Endothelial cell (in vitro differentiated cells): ENCODE results near the gene CSNK2A2. TPM values are rescaled to one million over a fixed set of nuclear protein-coding genes. Genes with fewer than 3 reads are reported as not detected.
A peak's percentile ranks its signal among the peaks of the same experiment; 100 is the strongest.

ENCODE experiments used
- DNase-seq: peaks from one replicate; pipeline ENCODE4 v3.0.0; 2021; ENCODE audit warnings: low spot score
- H3K27ac Mint-ChIP-seq: one replicate; pipeline ENCODE4 v1.8.0; 2021; ENCODE audit warnings: mixed read lengths, inconsistent platforms; ENCODE audit not compliant: unreplicated experiment
- H3K27me3 Mint-ChIP-seq: one replicate; pipeline ENCODE4 v1.8.0; 2021; ENCODE audit warnings: mild to moderate bottlenecking, moderate library complexity, mixed read lengths, inconsistent platforms; ENCODE audit not compliant: unreplicated experiment
- H3K36me3 Mint-ChIP-seq: one replicate; pipeline ENCODE4 v1.8.0; 2021; ENCODE audit warnings: mild to moderate bottlenecking, low read depth, mixed read lengths, inconsistent platforms; ENCODE audit not compliant: unreplicated experiment
- H3K4me1 Mint-ChIP-seq: one replicate; pipeline ENCODE4 v1.8.0; 2021; ENCODE audit warnings: mild to moderate bottlenecking, mixed read lengths, inconsistent platforms; ENCODE audit not compliant: unreplicated experiment
- H3K4me3 Mint-ChIP-seq: one replicate; pipeline ENCODE4 v1.8.0; 2021; ENCODE audit warnings: mild to moderate bottlenecking, mixed read lengths, inconsistent platforms; ENCODE audit not compliant: unreplicated experiment
- H3K9me3 Mint-ChIP-seq: one replicate; pipeline ENCODE4 v1.8.0; 2021; ENCODE audit warnings: mixed read lengths, inconsistent platforms; ENCODE audit not compliant: unreplicated experiment
- CTCF ChIP-seq: fragments of 200-600 bp; sonication (generic); IDR thresholded peaks from one replicate; pipeline ENCODE4 v1.5.0; 2021; ENCODE audit warnings: antibody characterized with exemption; ENCODE audit not compliant: unreplicated experiment
- total RNA-seq: library from RNA; stranded (reverse); fragmentation: NEBNext Ultra II Directional; extraction: Animal tissue kit (Norgen Biotek cat#: 25700); gene quantifications from one replicate; pipeline ENCODE4 v1.2.1, GENCODE V29; 2021; ENCODE audit not compliant: unreplicated experiment

Gene CSNK2A2
- total RNA-seq, 1 donor from 2014 or later, result 149 TPM

DNA sequence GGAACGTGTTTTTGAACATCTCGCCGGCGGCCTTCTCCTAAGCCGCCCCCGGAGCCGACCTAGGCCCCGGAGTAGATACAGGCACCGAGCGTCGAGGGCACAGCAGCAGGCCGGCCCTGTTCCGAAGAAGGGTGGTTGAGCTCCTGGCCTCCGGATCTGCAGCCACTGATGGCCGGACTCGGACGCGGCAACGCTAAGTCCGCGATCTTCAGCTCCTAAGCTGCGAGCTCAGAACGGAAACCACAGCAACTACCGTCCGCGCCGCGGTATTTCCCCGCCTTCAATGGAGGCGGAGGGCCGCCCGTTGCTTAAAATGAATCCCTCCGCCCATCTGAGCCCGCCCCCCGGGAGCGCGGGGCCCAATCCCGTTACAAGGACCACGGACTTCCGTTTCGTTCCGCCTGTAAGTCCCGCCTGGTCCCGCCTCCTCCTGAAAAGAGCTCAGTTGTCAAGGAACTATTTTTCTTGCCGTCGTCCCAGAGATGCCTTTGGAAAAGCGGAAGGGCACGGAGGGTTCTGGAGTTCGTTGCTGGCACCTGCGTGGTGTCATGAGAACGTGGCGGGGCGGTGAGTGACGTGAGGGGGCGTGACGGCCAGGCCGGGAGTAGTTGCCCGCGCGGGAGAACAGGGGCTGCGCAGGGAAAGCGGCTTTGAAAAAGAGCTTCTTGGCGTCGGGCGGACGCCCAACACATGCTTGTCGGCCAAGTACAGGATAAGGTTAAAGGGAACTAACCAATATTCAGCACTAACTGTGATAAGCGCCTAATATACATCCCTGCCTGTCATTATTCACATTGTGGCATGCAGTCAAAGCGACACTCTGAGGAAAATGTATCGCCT is 68.6 kb downstream of the CSNK2A2 start, which contains the start of gene CFAP20:
Gene CFAP20 (minus strand): TSS at position 285 of the 840 bp plus-strand sequence. CDS start 266 bp downstream, at position 19.
- DNase-seq, result peak; percentile 97
- Mint-ChIP-seq H3K27me3 (peaks cover 6% of the 10 kb centered on the region), H3K4me1 (peaks cover 36% of the 10 kb centered on the region), H3K9me3 (no peaks in the 10 kb centered on the region), H3K36me3 (peaks cover 10% of the 10 kb centered on the region), H3K27ac (peak within 1 kb of the TSS; percentile 79), H3K4me3 (peak within 1 kb of the TSS; percentile 96)
- TF ChIP-seq CTCF, result no peak

GRCh38 chr16:58128711-58129096 is 69.2 kb downstream of the CSNK2A2 start:
- peaks cover 6% of the 10 kb centered on the region for H3K27me3 Mint-ChIP-seq
- DNase-seq, result peak; percentile 34
- H3K4me3 Mint-ChIP-seq, result peak overlapping the region; percentile 96
- peak overlapping the region; percentile 79 for H3K27ac Mint-ChIP-seq
- H3K36me3 Mint-ChIP-seq, result peaks cover 10% of the 10 kb centered on the region
- H3K9me3 Mint-ChIP-seq, result no peaks in the 10 kb centered on the region
- TF ChIP-seq CTCF, result no peak
- H3K4me1 Mint-ChIP-seq, result peaks cover 42% of the 10 kb centered on the region

- H3K4me3 Mint-ChIP-seq, result peak overlapping the region; percentile 96
- no peak for TF ChIP-seq CTCF
Observed at GRCh38 chr16:58128181-58128631, 69.7 kb downstream of the CSNK2A2 start.

DNA sequence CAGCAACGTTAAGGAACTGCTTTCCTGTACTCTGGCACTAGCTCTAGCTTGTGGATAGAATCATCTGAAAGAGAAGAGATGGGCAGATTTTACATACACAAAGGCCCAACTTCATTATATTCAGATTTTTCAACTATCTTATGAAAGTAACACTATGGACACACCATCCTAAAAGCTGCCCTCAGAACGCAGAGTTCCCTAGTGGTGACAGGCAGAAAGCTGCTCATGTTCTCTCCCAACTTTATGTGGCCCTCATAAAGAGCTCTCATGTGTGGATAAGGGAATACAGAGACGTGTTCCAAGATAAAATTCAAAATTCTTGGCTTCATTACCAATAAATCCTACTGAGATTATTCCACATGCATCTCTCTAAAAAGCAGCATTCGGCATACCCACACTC is 70.3 kb downstream of the CSNK2A2 start:
- Mint-ChIP-seq H3K4me1 (peaks cover 45% of the 10 kb centered on the region), H3K4me3 (peak overlapping the region; percentile 96), H3K27me3 (peaks cover 6% of the 10 kb centered on the region), H3K36me3 (peaks cover 10% of the 10 kb centered on the region), H3K9me3 (no peaks in the 10 kb centered on the region), H3K27ac (peak overlapping the region; percentile 79)
- DNase-seq, result no peak
- no peak for TF ChIP-seq CTCF

More at GRCh38 chr16:58128181-58128631, 69.7 kb downstream of the CSNK2A2 start:
- DNase-seq, result no peak
- H3K4me1 Mint-ChIP-seq, result peaks cover 43% of the 10 kb centered on the region
- no peaks in the 10 kb centered on the region for H3K9me3 Mint-ChIP-seq
- H3K27ac Mint-ChIP-seq, result peak overlapping the region; percentile 79
- H3K36me3 Mint-ChIP-seq, result peaks cover 10% of the 10 kb centered on the region
- H3K27me3 Mint-ChIP-seq, result peaks cover 6% of the 10 kb centered on the region

DNA sequence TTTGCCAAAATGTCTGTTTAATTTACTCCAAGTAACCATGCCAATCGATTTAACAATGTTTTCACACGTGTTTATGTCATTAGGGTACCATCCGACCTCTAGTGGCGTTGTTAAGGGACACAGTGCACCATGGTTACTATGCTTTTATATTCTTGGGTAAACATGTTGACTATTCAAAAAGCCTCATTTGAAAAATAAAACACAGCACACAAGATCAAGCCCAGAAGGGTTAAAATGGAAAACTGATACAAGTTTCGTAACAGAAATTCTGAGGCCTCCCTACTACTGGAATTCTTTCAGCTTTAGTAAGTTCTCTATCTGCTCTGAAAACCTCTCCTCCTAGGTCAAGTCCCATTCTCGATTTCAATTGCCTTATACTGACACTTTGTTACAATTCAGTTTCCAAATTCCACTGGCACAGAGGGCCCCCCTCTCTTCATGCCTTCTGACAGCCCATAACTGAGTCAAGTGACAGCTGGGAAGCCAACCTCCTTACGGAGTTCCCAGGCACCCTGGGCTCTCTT is 70.8 kb downstream of the CSNK2A2 start:
- peaks cover 48% of the 10 kb centered on the region for H3K4me1 Mint-ChIP-seq
- TF ChIP-seq CTCF, result peak; percentile 19
- H3K9me3 Mint-ChIP-seq, result no peaks in the 10 kb centered on the region
- H3K4me3 Mint-ChIP-seq, result peak overlapping the region; percentile 96
- peak overlapping the region; percentile 79 for H3K27ac Mint-ChIP-seq
- H3K27me3 Mint-ChIP-seq, result peaks cover 6% of the 10 kb centered on the region
- H3K36me3 Mint-ChIP-seq, result peaks cover 10% of the 10 kb centered on the region
- DNase-seq, result no peak
